ENCODE measurements around the gene SLC34A1. TPM values are rescaled to one million over a fixed set of nuclear protein-coding genes. Genes with fewer than 3 reads are reported as not detected.
A peak's percentile ranks its signal among the peaks of the same experiment; 100 is the strongest.

SLC34A1 gene
- polyA plus RNA-seq, 3 donors = not detected

- Histone ChIP-seq H3K79me2 (ENCODE audit: insufficient read depth, low read length) (no peaks in the 10 kb centered on the region), H3K4me3 (replicated peaks in 1 of 3; ENCODE audit: low read depth in 2 of 3, low read length in 3 of 3) (no peak overlapping the region), H3K36me3 (replicated peaks in 1 of 2; ENCODE audit: control insufficient read depth in 1 of 2, insufficient read depth in 2 of 2, low read length in 2 of 2) (no peaks in the 10 kb centered on the region), H3K4me1 (ENCODE audit: control insufficient read depth in 1 of 2, insufficient read depth in 2 of 2, low read length in 2 of 2) (peaks cover 29 to 32% of the 10 kb centered on the region in 2 donors), H4K20me1 (ENCODE audit: insufficient read depth, low read length) (no peaks in the 10 kb centered on the region), H2AFZ (ENCODE audit: insufficient read depth, low read depth, low read length, poor library complexity, severe bottlenecking) (no peak overlapping the region), H3K4me2 (replicated peaks; ENCODE audit: extremely low read depth, low read length, poor library complexity, severe bottlenecking) (no peak overlapping the region), H3K27me3 (ENCODE audit: control insufficient read depth in 2 of 2, insufficient read depth in 2 of 2, low read length in 2 of 2) (no peaks in the 10 kb centered on the region), H3K9me3 (replicated peaks in 1 of 2; ENCODE audit: control insufficient read depth in 1 of 2, insufficient read depth in 1 of 2, low read length in 2 of 2) (no peaks in the 10 kb centered on the region), H3K9ac (ENCODE audit: insufficient read depth, low read length, poor library complexity, severe bottlenecking) (no peak overlapping the region), H3K27ac (ENCODE audit: low read depth in 1 of 2, low read length in 2 of 2) (no peak overlapping the region)
- Mint-ChIP-seq H3K27ac (no peak overlapping the region), H3K4me1 (peaks cover 41% of the 10 kb centered on the region), H3K4me3 (no peak overlapping the region), H3K9me3 (no peaks in the 10 kb centered on the region), H3K36me3 (no peaks in the 10 kb centered on the region), H3K27me3 (ENCODE audit: low read depth in 3 of 3) (peaks cover 13 to 26% (median 23%) of the 10 kb centered on the region in 3 donors)
- no peak for TF ChIP-seq CTCF (IDR thresholded peaks at IDR 0.05)
- 95% methylated on average over 10 of the region's 14 CpGs for WGBS (ENCODE audit: insufficient coverage)
- no peak for DNase-seq
- intact Hi-C loops (cut with micrococcal nuclease) = no loop called here
Observed at GRCh38 chr5:177387405-177387804, 3.2 kb downstream of the SLC34A1 start.

GRCh38 chr5:177388521-177389052, 4.4 kb downstream of the SLC34A1 start:
- H3K4me1 ChIP-seq (ENCODE audit: control insufficient read depth in 1 of 2, insufficient read depth in 2 of 2, low read length in 2 of 2) = peaks cover 36 to 40% of the 10 kb centered on the region in 2 donors
- Mint-ChIP-seq H3K27ac (peak overlapping the region in 6 of 7 donors; percentile 49 to 97 (median 90)), H3K27me3 (ENCODE audit: low read depth in 3 of 3) (peaks cover 8 to 21% (median 16%) of the 10 kb centered on the region in 3 donors), H3K36me3 (no peaks in the 10 kb centered on the region), H3K4me3 (no peak overlapping the region), H3K4me1 (peaks cover 47% of the 10 kb centered on the region), H3K9me3 (no peaks in the 10 kb centered on the region)
- H3K4me3 ChIP-seq (replicated peaks in 1 of 3; ENCODE audit: low read depth in 2 of 3, low read length in 3 of 3) = peak overlapping the region in 1 of 3 experiments; percentile 48
- no peak for TF ChIP-seq CTCF (IDR thresholded peaks at IDR 0.05)
- H2AFZ ChIP-seq (ENCODE audit: insufficient read depth, low read depth, low read length, poor library complexity, severe bottlenecking) = no peak overlapping the region
- H3K79me2 ChIP-seq (ENCODE audit: insufficient read depth, low read length) = no peaks in the 10 kb centered on the region
- WGBS (ENCODE audit: insufficient coverage) = 99% methylated on average over 5 of the region's 10 CpGs
- peak overlapping the region; percentile 58 for H3K4me2 ChIP-seq (replicated peaks; ENCODE audit: extremely low read depth, low read length, poor library complexity, severe bottlenecking)
- intact Hi-C loops (cut with micrococcal nuclease) = no loop called here
- H4K20me1 ChIP-seq (ENCODE audit: insufficient read depth, low read length) = no peaks in the 10 kb centered on the region
- H3K27ac ChIP-seq (ENCODE audit: low read depth in 1 of 2, low read length in 2 of 2) = peak overlapping the region in 1 of 2 donors; percentile 85
- no peaks in the 10 kb centered on the region for H3K9me3 ChIP-seq (replicated peaks in 1 of 2; ENCODE audit: control insufficient read depth in 1 of 2, insufficient read depth in 1 of 2, low read length in 2 of 2)
- no peak overlapping the region for H3K9ac ChIP-seq (ENCODE audit: insufficient read depth, low read length, poor library complexity, severe bottlenecking)
- H3K36me3 ChIP-seq (replicated peaks in 1 of 2; ENCODE audit: control insufficient read depth in 1 of 2, insufficient read depth in 2 of 2, low read length in 2 of 2) = no peaks in the 10 kb centered on the region
- no peaks in the 10 kb centered on the region for H3K27me3 ChIP-seq (ENCODE audit: control insufficient read depth in 2 of 2, insufficient read depth in 2 of 2, low read length in 2 of 2)
- no peak for DNase-seq

All from CD14-positive monocyte (primary cell).